ENCODE measurements around the gene ATF7IP.

DNA sequence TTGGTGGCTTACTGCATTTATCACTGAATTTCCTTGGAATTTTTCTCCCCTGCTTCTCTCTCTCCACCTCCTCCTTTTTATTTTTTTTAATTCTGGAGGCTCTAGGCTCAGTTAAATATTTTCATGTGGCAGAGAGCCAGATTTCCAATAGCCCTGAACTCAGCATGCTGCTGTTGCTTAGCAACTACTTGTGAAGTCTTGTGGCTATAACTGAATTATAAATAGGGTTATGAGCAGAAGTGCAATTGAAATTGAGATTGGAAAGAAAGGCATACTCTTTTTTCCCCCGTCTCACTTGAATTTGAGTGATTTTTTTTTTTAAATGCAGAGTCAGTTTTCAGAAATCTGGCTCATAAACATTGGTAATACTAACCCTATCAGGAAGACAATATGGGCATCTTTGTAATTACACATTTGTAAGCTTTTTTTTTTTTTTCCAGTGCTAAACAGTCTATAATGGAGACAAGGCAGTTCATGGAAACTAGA, 38.3 kb downstream of the ATF7IP start:
- TF ChIP-seq CTCF (IDR thresholded peaks at IDR 0.05) (no peak), EZH2 (IDR thresholded peaks at IDR 0.05; ENCODE audit: borderline replicate concordance, insufficient read depth, low read depth, low read length, poor library complexity, severe bottlenecking) (no peak)
